GM12892 (cell line): ENCODE data around the gene SIVA1.

ENCODE experiments used
- POLR2A ChIP-seq: IDR thresholded peaks from 2 replicates; pipeline ENCODE4 v1.6.1; 2011; ENCODE audit warnings: low read depth, low read length, control low read depth
- TAF1 ChIP-seq: IDR thresholded peaks from 2 replicates; pipeline ENCODE4 v1.6.1; 2011; ENCODE audit warnings: low read depth, mild to moderate bottlenecking, control low read depth, low read length, borderline replicate concordance

GRCh38 chr14:104797115-104798044, 44.4 kb downstream of the SIVA1 start:
- TF ChIP-seq POLR2A: no peak
- TF ChIP-seq TAF1: no peak
